HepG2 (cell line): ENCODE measurements around the gene KANSL3.

Source experiments
- BORCS8-MEF2B ChIP-seq: sonication (generic); formaldehyde crosslinking; IDR thresholded peaks from 2 replicates; pipeline ENCODE4 v1.8.0; 2022; ENCODE audit warnings: mild to moderate bottlenecking, missing genetic modification reagents
- CTCF ChIP-seq: sonication (generic); formaldehyde crosslinking; IDR thresholded peaks from 2 replicates; pipeline ENCODE4 v1.5.0; 2020; ENCODE audit warnings: mild to moderate bottlenecking, missing genetic modification reagents, moderate library complexity
- MBNL3 ChIP-seq: fragments of 250-450 bp; sonication (Bioruptor Pico); conservative IDR thresholded peaks from 2 replicates; pipeline ENCODE4 v1.8.0; 2022; ENCODE audit warnings: mild to moderate bottlenecking, inconsistent platforms
- PHF8 ChIP-seq: sonication (generic); formaldehyde crosslinking; IDR thresholded peaks from 2 replicates; pipeline ENCODE4 v1.5.0; 2020; ENCODE audit warnings: missing genetic modification reagents
- RERE ChIP-seq: IDR thresholded peaks from 2 replicates; pipeline ENCODE4 v1.6.1; 2016; ENCODE audit warnings: low read depth, missing genetic modification reagents, missing compliant biosample characterization
- U2AF2 ChIP-seq: fragments of 200-400 bp; formaldehyde crosslinking; IDR thresholded peaks from 2 replicates; pipeline ENCODE4 v1.6.1; 2017; ENCODE audit warnings: low read depth, mild to moderate bottlenecking, low read length
- ZBTB21 ChIP-seq: sonication (generic); formaldehyde crosslinking; IDR thresholded peaks from 2 replicates; pipeline ENCODE4 v1.4.0; 2020; ENCODE audit warnings: missing genetic modification reagents
- ZSCAN22 ChIP-seq: sonication (generic); formaldehyde crosslinking; IDR thresholded peaks from 2 replicates; pipeline ENCODE4 v1.4.0; 2020; ENCODE audit warnings: mild to moderate bottlenecking, missing genetic modification reagents

- TF ChIP-seq U2AF2: no peak
- no peak for TF ChIP-seq ZBTB21
- TF ChIP-seq ZSCAN22 (CRISPR knock-in tag): no peak
- no peak for TF ChIP-seq CTCF (CRISPR knock-in tag)
- TF ChIP-seq PHF8 (CRISPR knock-in tag): no peak
- no peak; the same call in 1 of the 2 replicates for TF ChIP-seq BORCS8-MEF2B (CRISPR knock-in tag)
- no peak for TF ChIP-seq RERE
- no peak for TF ChIP-seq MBNL3 (CRISPR knock-in tag)
Observed at GRCh38 chr2:96637385-96638143, 548 bp downstream of the KANSL3 start.
